Occipital lobe (tissue), 2 donors: ENCODE data around the gene NAT9. TPM values are rescaled to one million over a fixed set of nuclear protein-coding genes. Genes with fewer than 3 reads are reported as not detected.

Experiments
- DNase-seq: peaks from one replicate; lab custom pipeline; 2025; lab: John Stamatoyannopoulos, UW
- total RNA-seq: library from RNA; depleted of rRNA; stranded (reverse); fragments of >200 nt; gene quantifications from one replicate; pipeline ENCODE4 v1.2.3, GENCODE V29; 2014

Gene NAT9
- total RNA-seq, 1 donor from 2014 or later, result 17.3 TPM

DNA sequence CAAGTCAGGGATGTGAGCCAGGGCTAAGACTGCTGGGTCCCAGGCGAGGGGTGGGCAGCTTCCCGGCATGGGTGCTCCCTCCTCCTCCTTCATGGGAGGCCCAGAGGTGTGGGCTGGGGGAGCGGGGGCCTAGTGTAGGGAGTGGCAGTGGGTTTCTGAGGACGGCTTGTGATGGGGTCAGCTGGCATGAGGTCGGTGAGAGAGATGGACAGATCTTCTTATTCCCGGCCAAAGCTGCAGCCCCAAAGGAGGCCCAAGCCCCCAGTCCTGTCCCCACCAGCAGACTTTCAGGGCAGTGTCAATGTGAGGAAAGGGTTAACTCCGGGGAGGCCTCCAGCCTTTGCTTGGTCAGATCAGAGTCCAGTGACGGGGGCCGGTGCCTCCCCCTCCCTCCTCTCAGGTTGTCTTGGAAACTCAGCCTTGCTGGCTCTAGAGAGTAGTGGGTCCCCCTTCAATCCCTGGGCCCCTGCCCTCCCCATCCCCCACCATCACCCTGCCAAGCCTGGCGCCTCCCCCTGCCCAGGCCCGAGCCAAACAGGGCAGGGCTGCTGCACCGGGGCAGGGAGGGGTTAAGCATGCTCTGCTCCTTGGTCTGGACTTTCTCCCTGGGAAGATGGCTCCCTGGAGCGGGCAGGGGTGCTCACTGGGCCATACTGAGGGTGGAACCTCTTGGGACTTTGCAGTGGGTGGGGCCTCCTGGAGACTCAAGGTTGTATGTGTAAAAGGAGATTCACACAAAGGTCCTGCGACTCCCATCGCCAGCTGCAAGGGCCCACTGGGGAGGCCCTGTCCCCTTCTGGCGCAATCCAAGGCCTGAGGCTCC is 12.4 kb downstream of the NAT9 start:
- DNase-seq, result no peak

GRCh38 chr17:74761931-74762330 is 14.2 kb downstream of the NAT9 start:
- DNase-seq, result no peak

DNA sequence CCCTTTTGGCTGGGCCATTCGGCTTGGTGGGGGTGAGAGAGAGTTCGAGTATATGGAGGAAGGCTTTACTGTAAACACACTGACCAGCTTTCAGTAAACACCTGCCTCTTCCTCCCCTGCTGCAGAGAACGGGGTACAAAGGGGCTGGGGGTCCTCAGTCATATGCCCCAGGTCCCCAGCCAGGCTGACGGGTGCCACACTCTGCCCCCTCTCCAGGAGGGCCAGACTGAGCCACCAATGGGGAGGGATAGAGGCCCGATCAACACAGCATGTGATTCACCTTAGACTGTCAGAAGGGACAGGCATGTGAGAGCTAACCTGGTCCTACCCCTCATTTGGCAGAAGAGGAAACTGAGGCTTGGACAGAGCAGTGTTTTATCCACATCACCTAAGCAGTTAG is 14.7 kb downstream of the NAT9 start:
- DNase-seq, result no peak

GRCh38 chr17:74760404-74761105 is 15.6 kb downstream of the NAT9 start:
- DNase-seq, result no peak

DNA sequence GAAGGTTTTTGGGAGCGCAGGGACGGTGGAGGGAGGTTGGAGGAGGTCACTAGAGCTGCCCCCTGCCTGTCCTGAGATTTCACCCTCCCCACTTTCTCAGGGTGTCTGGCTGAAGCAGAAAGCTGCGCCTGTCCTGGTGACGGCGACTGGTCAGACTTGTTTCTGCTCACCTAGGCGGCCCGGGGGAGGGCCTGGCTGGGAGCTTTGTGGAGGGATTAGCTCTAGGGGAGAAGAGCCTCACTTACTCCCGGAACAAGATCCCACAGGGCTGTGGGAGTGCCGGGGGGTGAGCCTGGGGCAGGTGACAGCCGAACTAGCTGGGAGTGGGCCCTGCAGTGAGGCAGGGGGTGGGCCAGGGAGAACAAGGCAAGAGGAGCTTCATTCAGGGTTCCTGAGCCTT is 16.2 kb downstream of the NAT9 start:
- no peak for DNase-seq

- no peak for DNase-seq
Observed at GRCh38 chr17:74759243-74759801, 16.8 kb downstream of the NAT9 start.

GRCh38 chr17:74758848-74759168 is 17.3 kb downstream of the NAT9 start:
- no peak for DNase-seq

DNA sequence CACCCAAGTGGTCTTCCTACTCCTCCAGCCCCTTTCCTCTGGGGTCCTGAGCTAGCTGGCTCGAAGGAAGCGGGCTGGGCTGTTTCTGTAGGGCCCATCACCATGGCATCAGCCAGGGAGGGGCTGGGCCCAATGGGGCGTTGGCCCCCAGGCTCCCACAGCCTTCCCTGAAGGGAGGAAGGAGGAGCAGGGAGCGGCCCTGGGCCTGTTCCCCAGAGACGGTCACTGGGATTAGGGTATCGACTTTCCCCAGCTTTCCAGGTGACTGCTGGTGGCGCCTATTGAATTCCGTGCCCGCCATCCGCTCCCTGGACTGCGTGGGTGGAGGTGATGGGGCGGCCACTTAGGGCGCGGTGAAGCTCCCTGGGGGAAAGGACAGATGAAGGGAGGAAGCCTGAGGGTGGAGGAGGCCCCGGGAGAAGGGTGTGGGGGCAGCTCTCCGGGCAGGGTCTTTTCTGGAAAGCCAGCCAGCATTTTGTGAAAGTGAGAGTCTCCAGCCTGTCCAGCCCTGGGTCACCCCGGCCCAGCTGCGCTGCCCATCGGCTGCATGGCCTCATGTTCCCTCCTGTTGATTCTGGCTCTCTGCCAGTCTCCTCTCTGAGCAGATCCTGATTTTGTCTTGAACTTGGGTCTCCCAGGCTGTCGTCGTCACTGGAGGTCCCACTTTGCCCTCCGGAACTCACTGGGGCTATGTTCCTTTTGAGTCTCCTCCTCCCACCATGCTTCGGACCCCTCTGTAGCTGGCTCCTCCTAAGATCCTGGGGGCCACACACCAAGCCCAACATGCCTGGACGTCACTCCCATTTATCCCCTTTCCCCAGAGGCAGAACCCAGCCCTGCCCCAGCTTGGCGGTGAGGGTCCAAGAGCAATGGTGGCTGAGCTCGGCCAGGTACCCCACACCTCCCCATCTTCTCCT is 18.0 kb downstream of the NAT9 start:
- DNase-seq, result no peak

- DNase-seq, result no peak
Observed at GRCh38 chr17:74757502-74757901, 18.6 kb downstream of the NAT9 start.

DNA sequence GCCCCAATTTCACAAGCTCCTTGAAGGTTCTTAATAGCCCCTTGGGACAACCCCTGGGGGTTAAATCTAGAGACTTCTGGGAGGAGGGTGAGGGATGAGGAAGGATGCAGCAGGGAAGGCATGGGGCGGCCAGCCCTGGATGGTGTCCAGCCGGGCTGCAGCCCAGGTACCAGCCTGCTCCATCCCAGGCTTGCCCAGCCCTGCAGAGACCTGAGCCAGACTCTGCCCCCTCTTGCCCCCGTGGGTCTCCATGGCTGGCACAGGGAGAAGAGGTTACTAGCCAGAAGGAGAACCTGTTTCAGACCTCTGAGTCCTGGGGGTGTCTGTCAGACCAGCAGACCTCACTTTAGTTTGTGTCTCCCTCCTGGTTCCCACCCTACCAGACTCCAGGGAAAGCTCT is 19.3 kb downstream of the NAT9 start:
- no peak for DNase-seq

- DNase-seq, result no peak
Observed at GRCh38 chr17:74755533-74755932, 20.6 kb downstream of the NAT9 start.

GRCh38 chr17:74754832-74755231 is 21.3 kb downstream of the NAT9 start:
- DNase-seq, result no peak

GRCh38 chr17:74752822-74753401 is 23.2 kb downstream of the NAT9 start:
- no peak for DNase-seq

DNA sequence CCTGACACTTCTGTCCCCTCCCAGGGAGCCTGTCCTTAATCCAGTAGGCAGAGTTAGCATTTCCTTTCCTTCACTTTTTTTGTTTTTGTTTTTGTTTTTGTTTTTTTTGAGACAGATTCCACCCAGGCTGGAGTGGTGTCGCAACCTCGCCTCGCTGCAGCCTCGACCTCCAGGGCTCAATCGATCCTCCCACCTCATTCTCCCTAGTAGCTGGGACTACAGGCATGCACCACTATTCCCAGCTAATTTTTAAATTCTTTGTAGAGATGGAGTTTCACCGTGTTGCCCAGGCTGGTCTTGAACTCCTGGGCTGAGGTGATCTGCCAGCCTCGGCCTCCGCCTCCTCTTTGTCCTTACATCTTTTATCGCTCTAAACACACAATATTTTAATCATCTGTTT is 23.7 kb downstream of the NAT9 start:
- DNase-seq, result no peak

GRCh38 chr17:74750327-74751069 is 25.6 kb downstream of the NAT9 start:
- no peak for DNase-seq

- DNase-seq, result no peak
Observed at GRCh38 chr17:74750039-74750326, 26.2 kb downstream of the NAT9 start.

DNA sequence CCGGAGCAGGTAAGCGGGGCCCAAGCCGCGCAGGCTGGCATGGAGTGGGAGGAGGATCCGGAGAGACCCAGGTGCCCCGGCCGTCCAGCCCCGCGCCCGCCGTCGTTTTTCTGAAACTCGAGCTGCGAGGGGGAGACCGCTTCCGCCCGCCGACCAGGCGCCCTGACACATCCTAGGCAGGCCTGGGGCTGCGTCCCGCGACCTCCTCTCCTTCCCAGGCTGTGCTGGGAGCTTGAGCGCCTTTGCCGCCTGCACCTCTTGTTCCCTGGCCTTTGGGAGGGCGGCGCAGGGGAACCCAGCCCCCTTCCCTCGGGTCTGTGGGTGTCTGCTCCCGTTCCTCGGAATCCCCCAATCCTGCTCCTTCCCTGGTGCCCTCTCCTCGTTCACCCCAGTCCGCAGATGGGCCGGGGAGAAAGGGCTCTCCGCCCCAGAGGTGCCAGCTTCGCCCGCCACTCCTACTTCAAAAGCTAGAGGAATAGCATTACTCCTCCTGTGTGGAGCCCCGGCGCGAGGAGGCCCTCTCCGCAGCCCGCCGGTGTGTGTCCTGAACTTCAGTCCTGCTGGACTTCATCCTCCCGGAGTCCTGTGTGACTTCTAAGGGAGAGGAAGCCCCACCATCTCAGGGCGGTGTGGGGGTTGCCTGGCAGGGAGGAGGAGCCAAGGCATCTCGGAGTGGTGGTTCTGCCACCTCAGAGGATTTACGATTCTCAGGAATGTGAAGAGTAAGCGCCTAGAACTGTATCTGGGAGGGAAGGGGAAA is 26.7 kb downstream of the NAT9 start:
- DNase-seq, result no peak

- DNase-seq, result peak; percentile 82
Observed at GRCh38 chr17:74748529-74749278, 27.4 kb downstream of the NAT9 start, which contains the start of gene NHERF1. Gene NHERF1 (plus strand): TSS chr17:74748628. CDS start chr17:74748847, 219 bp downstream.

DNA sequence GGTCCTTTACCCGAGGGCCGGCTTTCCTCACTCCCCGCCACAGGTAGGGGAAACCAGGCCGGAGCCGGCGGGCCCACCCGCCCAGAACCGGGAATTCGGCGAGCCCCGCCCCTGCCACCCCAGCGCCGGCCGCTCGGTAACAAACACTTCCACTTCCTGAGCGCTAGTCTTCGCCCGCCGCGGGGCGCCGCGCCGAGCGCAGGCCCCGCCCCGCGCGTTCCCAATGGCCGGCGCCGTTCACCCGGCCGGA is 27.9 kb downstream of the NAT9 start:
- DNase-seq, result no peak

- no peak for DNase-seq
Observed at GRCh38 chr17:74746922-74747321, 29.2 kb downstream of the NAT9 start.
